ENCODE data around the gene MATN4.

MATN4 gene

DNA sequence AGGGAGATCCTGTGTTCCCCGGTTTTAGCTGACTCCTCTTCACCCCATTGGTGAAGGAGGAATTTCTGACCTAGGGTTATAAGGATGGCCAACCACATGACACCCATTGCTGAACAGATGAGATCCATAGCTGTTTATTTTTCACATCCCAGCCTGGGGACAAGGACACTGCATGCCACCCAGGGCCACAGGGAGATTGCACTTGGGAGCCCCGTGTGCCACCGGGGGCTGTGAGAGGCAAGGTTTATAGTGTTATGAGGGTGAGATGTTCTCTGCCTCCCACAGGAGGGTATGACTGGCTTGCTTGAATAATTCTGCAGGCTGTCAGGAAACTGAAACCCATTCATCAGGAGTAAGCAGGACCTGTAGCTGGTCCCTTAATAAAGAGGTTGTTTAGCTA, 39.0 kb downstream of the MATN4 start:
- in situ Hi-C loops (cut with HindIII; ENCODE audit: low pct_ligation_motif_present, low pct_unique_long_range_greater_than_20kb, low sequenced_read_pairs), result no loop called here
- DNase-seq, result no peak

GRCh38 chr20:45268531-45268930, 39.6 kb downstream of the MATN4 start:
- in situ Hi-C loops (cut with HindIII; ENCODE audit: low pct_ligation_motif_present, low pct_unique_long_range_greater_than_20kb, low sequenced_read_pairs), result no loop called here
- DNase-seq, result no peak

DNA sequence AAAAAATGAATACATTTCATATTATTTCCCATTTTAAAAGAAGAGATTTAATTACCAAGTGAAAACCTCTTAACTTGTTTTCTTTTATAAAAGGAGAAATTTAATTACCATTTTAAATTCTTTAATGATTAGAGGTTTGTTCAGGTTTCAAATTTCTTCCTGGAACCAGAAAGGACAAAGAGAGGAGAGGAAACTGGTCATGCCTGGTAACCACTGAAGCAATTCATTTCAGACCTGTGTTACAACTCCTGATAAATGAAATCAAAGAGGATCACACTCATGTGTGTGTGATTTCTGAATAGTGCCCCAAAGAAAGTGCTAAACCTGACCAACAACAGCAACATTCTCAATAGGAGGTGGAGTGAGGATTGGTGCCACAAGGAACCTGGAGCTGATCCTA, 41.1 kb downstream of the MATN4 start:
- DNase-seq, result no peak
- in situ Hi-C loops (cut with HindIII; ENCODE audit: low pct_ligation_motif_present, low pct_unique_long_range_greater_than_20kb, low sequenced_read_pairs), result no loop called here

- DNase-seq, result no peak
- in situ Hi-C loops (cut with HindIII; ENCODE audit: low pct_ligation_motif_present, low pct_unique_long_range_greater_than_20kb, low sequenced_read_pairs), result no loop called here
Observed at GRCh38 chr20:45263556-45264266, 44.4 kb downstream of the MATN4 start.

GRCh38 chr20:45258664-45259063, 49.4 kb downstream of the MATN4 start:
- no peak for DNase-seq
- in situ Hi-C loops (cut with HindIII; ENCODE audit: low pct_ligation_motif_present, low pct_unique_long_range_greater_than_20kb, low sequenced_read_pairs), result no loop called here

DNA sequence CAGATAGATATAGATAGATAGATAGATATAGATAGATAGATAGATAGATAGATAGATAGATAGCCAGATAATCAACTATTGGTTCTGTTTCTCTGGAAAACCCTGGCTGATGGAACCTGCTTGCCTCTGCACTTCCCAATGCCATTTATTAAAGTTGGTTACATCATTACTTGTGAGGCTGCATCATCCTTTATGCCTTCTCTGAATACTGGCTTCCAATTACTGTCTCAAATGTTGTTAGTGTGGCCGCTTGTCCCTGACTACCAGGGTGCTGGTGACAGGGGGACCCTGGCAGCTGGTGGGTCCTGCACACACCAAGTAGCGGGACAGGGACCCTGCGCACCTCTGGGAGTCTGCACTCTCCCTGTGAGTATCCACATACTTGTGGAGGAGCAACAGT, 49.8 kb downstream of the MATN4 start:
- in situ Hi-C loops (cut with HindIII; ENCODE audit: low pct_ligation_motif_present, low pct_unique_long_range_greater_than_20kb, low sequenced_read_pairs), result no loop called here
- no peak for DNase-seq

GRCh38 chr20:45257711-45258110, 50.4 kb downstream of the MATN4 start:
- no peak for DNase-seq
- in situ Hi-C loops (cut with HindIII; ENCODE audit: low pct_ligation_motif_present, low pct_unique_long_range_greater_than_20kb, low sequenced_read_pairs), result no loop called here

DNA sequence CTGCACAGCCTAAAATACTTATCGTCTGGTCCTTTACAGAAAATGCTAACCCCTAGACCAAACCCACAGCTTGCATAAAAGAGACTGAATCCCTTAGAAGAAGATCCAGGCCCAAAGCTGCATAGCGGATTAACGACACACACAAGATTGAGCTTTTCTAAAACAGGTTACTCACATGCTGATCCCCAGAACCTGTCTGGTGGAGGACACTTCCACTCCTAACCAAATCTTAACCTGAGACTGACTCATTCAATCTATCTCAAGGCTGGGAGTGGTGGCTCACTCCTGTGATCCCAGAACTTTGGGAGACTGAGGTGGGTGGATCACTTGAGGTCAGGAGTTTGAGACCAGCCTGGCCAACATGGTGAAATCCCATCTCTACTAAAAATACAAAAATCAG, 50.9 kb downstream of the MATN4 start:
- no peak for DNase-seq
- in situ Hi-C loops (cut with HindIII; ENCODE audit: low pct_ligation_motif_present, low pct_unique_long_range_greater_than_20kb, low sequenced_read_pairs), result no loop called here

DNA sequence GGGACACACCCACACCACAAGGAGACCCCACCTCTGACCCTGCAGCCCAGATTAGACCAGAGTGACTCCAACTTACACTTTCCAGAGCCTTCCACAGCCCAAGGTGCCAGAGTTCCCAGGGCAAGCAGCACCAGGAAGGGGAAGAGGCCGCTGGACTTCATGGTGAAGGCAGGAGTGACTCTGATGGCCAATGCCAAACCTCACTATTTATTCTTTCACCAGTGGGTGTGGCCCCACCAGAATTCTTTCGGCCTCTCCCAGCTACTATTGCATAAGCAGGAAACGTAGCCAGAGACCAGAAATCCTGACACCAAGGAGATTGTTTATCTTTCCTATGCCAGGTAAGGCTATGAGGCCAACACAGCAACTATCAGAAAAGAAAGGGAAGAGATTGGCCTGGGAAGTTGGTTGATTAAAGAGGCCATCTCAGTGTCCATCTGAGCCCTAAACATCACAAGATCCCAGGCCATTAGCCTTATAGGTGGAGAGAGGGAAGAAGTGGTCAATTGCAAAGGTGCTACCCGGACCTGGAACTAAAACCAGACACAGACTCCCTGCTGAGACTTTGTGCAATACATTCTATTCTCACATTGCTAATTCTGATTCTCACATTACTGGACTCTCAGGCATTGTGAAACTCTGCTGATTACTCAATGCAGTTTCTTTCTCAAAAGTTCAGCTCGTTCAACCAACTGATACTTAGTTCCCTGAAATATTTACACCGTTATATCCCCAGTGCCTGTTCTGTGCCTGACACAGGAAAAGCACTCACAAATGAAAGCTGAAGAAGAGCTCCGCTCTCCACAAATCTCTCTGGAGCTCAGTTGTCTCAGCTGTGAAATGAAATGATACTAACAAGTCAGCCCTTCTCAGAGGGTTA, 53.5 kb downstream of the MATN4 start, which contains the start of gene SLPI:
SLPI (minus strand) TSS at position 182 of the 880 bp plus-strand sequence; CDS start at position 161, 21 bp downstream.
- in situ Hi-C loops (cut with HindIII; ENCODE audit: low pct_ligation_motif_present, low pct_unique_long_range_greater_than_20kb, low sequenced_read_pairs), result no loop called here
- no peak for DNase-seq

GRCh38 chr20:45253261-45253660, 54.8 kb downstream of the MATN4 start:
- in situ Hi-C loops (cut with HindIII; ENCODE audit: low pct_ligation_motif_present, low pct_unique_long_range_greater_than_20kb, low sequenced_read_pairs), result no loop called here
- DNase-seq, result no peak

DNA sequence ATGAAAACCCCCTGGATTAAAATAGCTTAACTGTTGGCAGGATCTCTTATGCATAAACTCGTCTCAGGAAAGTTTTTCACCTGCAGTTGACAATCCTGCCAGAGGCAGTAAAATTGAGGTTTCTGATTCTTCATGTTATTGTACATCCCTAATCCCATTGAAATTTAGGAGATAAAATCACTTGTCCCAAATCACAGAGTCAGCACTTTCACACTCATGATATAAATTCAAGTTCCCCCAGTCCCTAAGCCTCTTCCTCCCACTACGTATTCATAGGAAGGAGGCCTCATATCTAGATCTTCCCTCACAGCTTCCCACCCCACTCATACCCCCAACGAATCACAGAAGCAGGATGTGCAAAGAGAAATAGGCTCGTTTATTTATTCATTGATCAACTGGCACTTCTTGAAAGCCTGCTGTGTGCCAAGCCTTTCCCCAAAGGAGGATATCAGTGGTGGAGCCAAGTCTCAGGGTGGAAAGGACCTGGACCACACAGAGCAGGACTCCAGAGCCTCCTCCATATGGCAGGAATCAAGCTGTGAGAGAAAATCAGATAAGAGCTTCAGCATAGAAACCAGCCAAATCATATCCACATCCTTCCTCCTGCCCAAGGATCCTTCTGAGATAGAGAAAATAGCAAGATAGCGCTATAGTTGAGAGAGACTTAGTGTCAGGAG, 56.1 kb downstream of the MATN4 start:
- no peak for DNase-seq
- in situ Hi-C loops (cut with HindIII; ENCODE audit: low pct_ligation_motif_present, low pct_unique_long_range_greater_than_20kb, low sequenced_read_pairs), result no loop called here

DNA sequence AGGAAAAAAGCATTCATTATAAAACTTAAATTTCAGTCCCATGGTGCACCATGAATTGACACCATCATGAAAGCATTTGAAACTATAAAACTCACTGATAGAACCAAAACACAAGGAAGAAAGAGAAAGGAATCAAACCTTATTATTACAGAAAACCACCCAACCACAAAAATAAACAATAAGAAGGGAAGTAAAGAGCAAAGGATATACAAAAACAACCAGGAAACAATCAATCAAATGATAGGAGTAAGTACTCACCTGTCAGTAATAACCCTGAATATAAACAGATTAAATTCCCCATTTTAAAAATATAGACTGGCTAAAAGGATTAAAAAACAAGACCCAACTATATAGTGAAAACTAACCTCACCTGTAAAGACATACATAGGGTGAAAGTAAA, 59.5 kb downstream of the MATN4 start:
- no peak for DNase-seq
- in situ Hi-C loops (cut with HindIII; ENCODE audit: low pct_ligation_motif_present, low pct_unique_long_range_greater_than_20kb, low sequenced_read_pairs), result no loop called here

- no peak for DNase-seq
- in situ Hi-C loops (cut with HindIII; ENCODE audit: low pct_ligation_motif_present, low pct_unique_long_range_greater_than_20kb, low sequenced_read_pairs), result no loop called here
Observed at GRCh38 chr20:45247865-45248264, 60.2 kb downstream of the MATN4 start.

GRCh38 chr20:45246109-45246508, 62.0 kb downstream of the MATN4 start:
- in situ Hi-C loops (cut with HindIII; ENCODE audit: low pct_ligation_motif_present, low pct_unique_long_range_greater_than_20kb, low sequenced_read_pairs), result no loop called here
- DNase-seq, result no peak

Measured in ACHN (cell line).